ENCODE measurements around the gene SSB.
"Not testable (repeated sequence)": the region's sequence is repeated elsewhere in the genome, so short reads cannot be mapped to it uniquely, and the experiment has no call there.

SSB gene

GRCh38 chr2:169797601-169798000 is 1.1 kb upstream of the SSB start:
- TF ChIP-seq JUND (IDR thresholded peaks at IDR 0.05; ENCODE audit: low read depth) = no peak
- in situ Hi-C loops (cut with HindIII; ENCODE audit: low pct_unique_long_range_greater_than_20kb, low sequenced_read_pairs) = no loop called here
- DNase-seq (ENCODE audit: low read depth in 1 of 2, low spot score in 1 of 2) = no peak

DNA sequence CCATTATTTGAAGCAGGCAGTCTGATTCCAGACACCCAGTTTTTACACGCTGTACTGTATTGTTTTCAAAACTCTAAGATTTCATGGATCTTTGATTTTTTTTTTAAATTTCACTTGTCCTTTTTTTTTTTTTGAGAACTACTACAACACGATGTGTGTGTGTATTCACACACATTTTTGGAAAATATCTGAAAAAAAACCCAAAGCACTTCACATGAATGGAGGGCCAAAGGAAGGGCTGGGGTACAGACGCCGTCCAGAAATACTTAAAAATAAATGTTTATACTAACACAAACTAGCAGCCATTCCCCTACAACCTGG is 314 bp upstream of the SSB start:
- no peak for TF ChIP-seq JUND (IDR thresholded peaks at IDR 0.05; ENCODE audit: low read depth)
- in situ Hi-C loops (cut with HindIII; ENCODE audit: low pct_unique_long_range_greater_than_20kb, low sequenced_read_pairs) = no loop called here
- DNase-seq (ENCODE audit: low read depth in 1 of 2, low spot score in 1 of 2) = no peak

DNA sequence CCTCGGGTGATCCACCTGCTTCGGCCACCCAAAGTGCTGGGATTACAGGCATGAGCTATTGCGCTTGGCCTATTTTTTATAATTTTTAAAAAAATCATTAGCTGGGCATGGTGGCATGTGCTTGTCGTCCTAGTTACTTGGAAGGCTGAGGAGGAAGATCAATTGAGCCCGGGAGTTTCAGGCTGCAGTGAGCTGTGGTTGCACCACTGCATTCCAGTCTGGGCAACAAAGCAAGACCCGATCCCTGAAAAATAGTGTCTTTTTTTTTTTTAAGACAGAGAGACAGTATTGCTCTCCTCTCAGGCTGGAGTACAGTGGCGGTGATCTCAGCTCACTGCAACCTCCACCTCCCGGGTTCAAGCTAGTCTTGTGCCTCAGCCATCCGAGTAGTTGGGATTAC is 4.8 kb downstream of the SSB start:
- TF ChIP-seq JUND (IDR thresholded peaks at IDR 0.05; ENCODE audit: low read depth) = no peak
- no peak for DNase-seq (ENCODE audit: low read depth in 1 of 2, low spot score in 1 of 2)
- in situ Hi-C loops (cut with HindIII; ENCODE audit: low pct_unique_long_range_greater_than_20kb, low sequenced_read_pairs) = no loop called here

DNA sequence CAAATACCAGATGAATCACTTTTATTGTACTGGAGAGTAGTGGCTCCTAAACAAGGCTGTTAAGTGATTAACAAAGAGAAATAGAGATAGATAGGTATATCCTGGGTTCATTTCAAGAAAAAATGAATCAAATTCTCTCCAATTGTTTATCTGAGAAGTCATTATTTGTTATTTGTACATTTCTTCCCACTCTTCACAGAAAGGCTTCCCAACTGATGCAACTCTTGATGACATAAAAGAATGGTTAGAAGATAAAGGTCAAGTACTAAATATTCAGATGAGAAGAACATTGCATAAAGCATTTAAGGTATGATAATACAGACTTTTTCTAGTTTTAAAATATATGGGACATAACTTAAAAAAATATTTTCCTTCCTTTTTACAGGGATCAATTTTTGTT is 7.9 kb downstream of the SSB start:
- no peak for DNase-seq (ENCODE audit: low read depth in 1 of 2, low spot score in 1 of 2)
- in situ Hi-C loops (cut with HindIII; ENCODE audit: low pct_unique_long_range_greater_than_20kb, low sequenced_read_pairs) = no loop called here
- TF ChIP-seq JUND (IDR thresholded peaks at IDR 0.05; ENCODE audit: low read depth) = no peak

GRCh38 chr2:169808221-169808620 is 9.6 kb downstream of the SSB start:
- in situ Hi-C loops (cut with HindIII; ENCODE audit: low pct_unique_long_range_greater_than_20kb, low sequenced_read_pairs) = no loop called here
- TF ChIP-seq JUND (IDR thresholded peaks at IDR 0.05; ENCODE audit: low read depth) = no peak
- no peak for DNase-seq (ENCODE audit: low read depth in 1 of 2, low spot score in 1 of 2)

GRCh38 chr2:169815849-169816248 is 17.2 kb downstream of the SSB start:
- in situ Hi-C loops (cut with HindIII; ENCODE audit: low pct_unique_long_range_greater_than_20kb, low sequenced_read_pairs) = no loop called here
- no peak for DNase-seq (ENCODE audit: low read depth in 1 of 2, low spot score in 1 of 2)
- no peak for TF ChIP-seq JUND (IDR thresholded peaks at IDR 0.05; ENCODE audit: low read depth)

- in situ Hi-C loops (cut with HindIII; ENCODE audit: low pct_unique_long_range_greater_than_20kb, low sequenced_read_pairs); DNase-seq (ENCODE audit: low read depth in 1 of 2, low spot score in 1 of 2): not testable (repeated sequence)
Measured at GRCh38 chr2:169816961-169817360, 18.3 kb downstream of the SSB start.

DNA sequence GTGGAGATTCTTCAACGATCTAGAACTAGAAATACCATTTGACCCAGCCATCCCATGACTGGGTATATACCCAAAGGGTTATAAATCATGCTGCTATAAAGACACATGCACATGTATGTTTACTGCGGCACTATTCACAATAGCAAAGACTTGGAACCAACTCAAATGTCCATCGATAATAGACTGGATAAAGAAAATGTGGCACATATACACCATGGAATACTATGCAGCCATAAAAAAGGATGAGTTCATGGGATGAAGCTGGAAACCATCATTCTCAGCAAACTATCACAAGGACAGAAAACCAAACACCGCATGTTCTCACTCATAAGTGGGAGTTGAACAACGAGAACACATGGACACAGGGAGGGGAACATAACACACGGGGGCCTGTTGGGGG is 18.7 kb downstream of the SSB start:
- DNase-seq (ENCODE audit: low read depth in 1 of 2, low spot score in 1 of 2); in situ Hi-C loops (cut with HindIII; ENCODE audit: low pct_unique_long_range_greater_than_20kb, low sequenced_read_pairs): not testable (repeated sequence)

DNA sequence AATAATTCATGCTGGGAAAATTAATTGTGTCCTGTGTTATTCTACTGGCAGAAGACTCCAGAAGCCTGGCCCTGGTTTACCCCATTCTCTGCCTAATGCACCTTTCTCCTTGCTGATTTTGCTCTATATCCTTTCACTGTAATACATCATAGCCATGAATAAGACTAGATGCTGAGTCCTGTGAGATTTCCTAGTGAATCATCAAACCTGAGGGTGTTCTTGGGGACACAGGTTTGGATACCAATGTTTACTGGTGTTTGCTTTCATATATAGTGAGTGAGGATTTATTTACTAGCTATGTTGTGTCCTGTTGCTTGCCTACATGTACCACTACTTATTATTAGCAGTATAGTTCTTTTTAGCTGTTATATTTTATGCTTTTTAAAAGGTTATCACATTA is 19.6 kb downstream of the SSB start:
- in situ Hi-C loops (cut with HindIII; ENCODE audit: low pct_unique_long_range_greater_than_20kb, low sequenced_read_pairs) = no loop called here
- TF ChIP-seq JUND (IDR thresholded peaks at IDR 0.05; ENCODE audit: low read depth) = no peak
- DNase-seq (ENCODE audit: low read depth in 1 of 2, low spot score in 1 of 2) = no peak

DNA sequence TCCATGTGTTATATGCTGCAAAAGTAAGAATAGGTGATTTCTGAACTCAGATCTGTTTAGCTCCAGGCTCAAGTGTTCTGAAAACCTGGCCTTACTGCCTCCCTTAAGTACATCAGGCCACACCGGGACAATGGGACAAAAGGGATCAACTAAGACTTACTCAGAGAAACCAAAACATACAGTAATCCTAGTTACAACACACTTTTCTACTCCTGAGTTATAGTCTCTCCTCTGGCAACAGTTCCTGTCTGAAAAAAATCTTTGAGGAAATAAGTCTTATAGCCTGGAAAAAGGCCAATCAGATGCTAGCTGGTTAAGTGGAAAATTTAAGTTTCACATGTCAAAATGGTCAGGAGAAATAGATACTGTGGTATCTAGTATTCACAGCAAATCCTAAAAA is 20.4 kb downstream of the SSB start:
- in situ Hi-C loops (cut with HindIII; ENCODE audit: low pct_unique_long_range_greater_than_20kb, low sequenced_read_pairs) = no loop called here
- no peak for TF ChIP-seq JUND (IDR thresholded peaks at IDR 0.05; ENCODE audit: low read depth)
- DNase-seq (ENCODE audit: low read depth in 1 of 2, low spot score in 1 of 2) = no peak

GRCh38 chr2:169820101-169820500 is 21.4 kb downstream of the SSB start:
- DNase-seq (ENCODE audit: low read depth in 1 of 2, low spot score in 1 of 2); in situ Hi-C loops (cut with HindIII; ENCODE audit: low pct_unique_long_range_greater_than_20kb, low sequenced_read_pairs): not testable (repeated sequence)

GRCh38 chr2:169822036-169822435 is 23.4 kb downstream of the SSB start:
- in situ Hi-C loops (cut with HindIII; ENCODE audit: low pct_unique_long_range_greater_than_20kb, low sequenced_read_pairs) = no loop called here
- DNase-seq (ENCODE audit: low read depth in 1 of 2, low spot score in 1 of 2) = no peak
- TF ChIP-seq JUND (IDR thresholded peaks at IDR 0.05; ENCODE audit: low read depth) = no peak

- no peak for DNase-seq (ENCODE audit: low read depth in 1 of 2, low spot score in 1 of 2)
- TF ChIP-seq JUND (IDR thresholded peaks at IDR 0.05; ENCODE audit: low read depth) = no peak
- in situ Hi-C loops (cut with HindIII; ENCODE audit: low pct_unique_long_range_greater_than_20kb, low sequenced_read_pairs) = no loop called here
Measured at GRCh38 chr2:169822785-169823392, 24.2 kb downstream of the SSB start.

DNA sequence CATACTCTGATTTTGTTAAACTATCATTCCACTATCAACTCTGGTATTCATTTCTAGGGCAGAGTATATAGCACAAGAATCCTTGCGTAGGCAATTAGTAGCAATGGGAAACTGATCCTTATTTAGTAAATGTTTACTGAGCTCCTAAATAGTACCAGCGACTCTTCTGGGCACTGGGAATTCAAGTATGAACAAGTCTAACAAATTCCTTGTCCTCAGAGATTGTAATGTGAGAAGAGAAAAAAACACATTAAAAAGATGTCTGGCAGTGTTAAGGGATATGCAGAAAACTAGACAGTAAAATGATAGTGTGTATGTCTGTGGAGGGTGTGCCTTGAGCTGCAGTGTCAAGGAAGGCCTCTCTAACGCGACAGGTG is 25.3 kb downstream of the SSB start:
- in situ Hi-C loops (cut with HindIII; ENCODE audit: low pct_unique_long_range_greater_than_20kb, low sequenced_read_pairs) = no loop called here
- DNase-seq (ENCODE audit: low read depth in 1 of 2, low spot score in 1 of 2) = no peak
- no peak for TF ChIP-seq JUND (IDR thresholded peaks at IDR 0.05; ENCODE audit: low read depth)

Data from T47D (cell line).